K562 (cell line): ENCODE results near the gene CAST. TPM values are rescaled to one million over a fixed set of nuclear protein-coding genes. Genes with fewer than 3 reads are reported as not detected.
A peak's percentile ranks its signal among the peaks of the same experiment; 100 is the strongest.

Experiments used
- ATF1 ChIP-seq, 2 experiments: fragments of 450-650 bp in 1 of 2; IDR thresholded peaks; 2 replicates each; pipeline ENCODE4 v1.6.1; 2016; ENCODE audit warnings: missing compliant biosample characterization in 1 of 2, missing genetic modification characterization in 1 of 2
- BCOR ChIP-seq: fragments of 450-650 bp; IDR thresholded peaks from 2 replicates; pipeline ENCODE4 v1.6.1; 2016
- CC2D1A ChIP-seq: fragments of 450-650 bp; IDR thresholded peaks from 2 replicates; pipeline ENCODE4 v1.6.1; 2017; ENCODE audit warnings: mild to moderate bottlenecking
- EHMT2 ChIP-seq: fragments of 450-650 bp; IDR thresholded peaks from 2 replicates; pipeline ENCODE4 v1.6.1; 2018; ENCODE audit warnings: antibody characterized with exemption
- FOXO4 ChIP-seq: fragments of 450-650 bp; formaldehyde crosslinking; IDR thresholded peaks from 2 replicates; pipeline ENCODE4 v1.4.0; 2020; ENCODE audit warnings: mild to moderate bottlenecking, moderate library complexity
- HDAC1 ChIP-seq, 2 experiments: fragments of 450-650 bp; IDR thresholded peaks; 2 replicates each; pipeline ENCODE4 v1.6.1; 2016 to 2017; ENCODE audit warnings: inconsistent platforms in 1 of 2, mild to moderate bottlenecking in 1 of 2, moderate library complexity in 1 of 2
- HIVEP1 ChIP-seq: fragments of 250-450 bp; sonication (Bioruptor Pico); IDR thresholded peaks from 2 replicates; pipeline ENCODE4 v1.4.0; 2020; ENCODE audit warnings: mild to moderate bottlenecking
- HLTF ChIP-seq: fragments of 450-650 bp; IDR thresholded peaks from 2 replicates; pipeline ENCODE4 v1.6.1; 2016
- MLLT1 ChIP-seq, 2 experiments: fragments of 450-650 bp; IDR thresholded peaks; 2 replicates each; pipeline ENCODE4 v1.6.1; 2016
- NONO ChIP-seq, 2 experiments: fragments of 200-400 bp in 1 of 2; fragments of 450-650 bp in 1 of 2; formaldehyde crosslinking in 1 of 2; IDR thresholded peaks; 2 replicates each; pipeline ENCODE4 v1.6.1; 2017; ENCODE audit warnings: low read depth in 2 of 2, mild to moderate bottlenecking in 2 of 2, moderate library complexity in 2 of 2, low read length in 1 of 2
- NR0B1 ChIP-seq: fragments of 450-650 bp; IDR thresholded peaks from one replicate; pipeline ENCODE4 v1.6.1; 2018; ENCODE audit warnings: mild to moderate bottlenecking, moderate library complexity; ENCODE audit not compliant: partially characterized antibody
- PHB ChIP-seq: fragments of 250-450 bp; sonication (Bioruptor Pico); IDR thresholded peaks from 2 replicates; pipeline ENCODE4 v1.5.0; 2021
- RBM15 ChIP-seq: fragments of 200-400 bp; formaldehyde crosslinking; IDR thresholded peaks from 2 replicates; pipeline ENCODE4 v1.6.1; 2018; ENCODE audit warnings: mild to moderate bottlenecking, low read length, moderate library complexity; ENCODE audit not compliant: insufficient read depth
- SMARCC2 ChIP-seq: fragments of 450-650 bp; IDR thresholded peaks from 2 replicates; pipeline ENCODE4 v1.6.1; 2017; ENCODE audit warnings: antibody characterized with exemption, moderate library complexity, mild to moderate bottlenecking, low read depth
- SREBF1 ChIP-seq: fragments of 150-350 bp; IDR thresholded peaks from 2 replicates; pipeline ENCODE4 v1.6.1; 2014; ENCODE audit warnings: antibody characterized with exemption, low read depth, low read length, borderline replicate concordance
- SRSF3 ChIP-seq: fragments of 200-400 bp; formaldehyde crosslinking; IDR thresholded peaks from 2 replicates; pipeline ENCODE4 v1.6.1; 2016; ENCODE audit warnings: mild to moderate bottlenecking, low read length, moderate library complexity; ENCODE audit not compliant: insufficient read depth
- STAT5B ChIP-seq: fragments of 250-450 bp; sonication (Bioruptor Pico); IDR thresholded peaks from 2 replicates; pipeline ENCODE4 v1.8.0; 2021; ENCODE audit warnings: mild to moderate bottlenecking, inconsistent platforms
- SUPT5H ChIP-seq: fragments of 450-650 bp; IDR thresholded peaks from 2 replicates; pipeline ENCODE4 v1.6.1; 2016
- USF2 ChIP-seq: sonication (generic); formaldehyde crosslinking; IDR thresholded peaks from 2 replicates; pipeline ENCODE4 v1.5.0; 2020; ENCODE audit warnings: missing genetic modification reagents
- XRCC3 ChIP-seq: fragments of 450-650 bp; IDR thresholded peaks from 2 replicates; pipeline ENCODE4 v1.6.1; 2017; ENCODE audit warnings: mild to moderate bottlenecking, moderate library complexity
- polyA plus RNA-seq, 8 experiments: library from polyadenylated mRNA; depleted of rRNA in 4 of 8; stranded (reverse) in 5 of 8; unstranded in 3 of 8; fragments of >200 nt; fragmentation: Nextera tagmentation in 2 of 8; fragmentation: Illumina TruSeq in 1 of 8; extraction: Ambion mirVana in 2 of 8; extraction: Trizol in 1 of 8; gene quantifications; 2 replicates each; pipeline versions ENCODE4 v1.2.1 to v1.2.3, GENCODE V29; 2011 to 2014; ENCODE audit warnings: inconsistent platforms in 1 of 8, missing spikeins in 1 of 8
- total RNA-seq, 7 experiments: library from RNA; depleted of rRNA in 6 of 7; stranded (reverse); fragments of >200 nt in 6 of 7; fragmentation: Illumina TruSeq in 2 of 7; extraction: Trizol in 2 of 7; gene quantifications; 2 replicates each; pipeline versions ENCODE4 v1.2.1 to v1.2.3, GENCODE V29; 2011 to 2021; ENCODE audit warnings: low replicate concordance in 1 of 7
- TF ChIP-seq, protein P1 (sequence below), 2 experiments: fragments of 450-650 bp; conservative IDR thresholded peaks; 2 replicates each; pipeline ENCODE4 v1.6.1; 2017; ENCODE audit warnings: mild to moderate bottlenecking in 2 of 2, moderate library complexity in 2 of 2

CAST gene
- total and polyA plus RNA-seq, 9 of the 15 experiments (the other 6 are each of a cell fraction or from before 2014, with no cell fraction given) = 55.5 to 136 (median 86.1) TPM

GRCh38 chr5:96743065-96743768, 81.0 kb downstream of the CAST start (continued):
- no peak for TF ChIP-seq CC2D1A
- no peak for TF ChIP-seq PHB (CRISPR knock-in tag)
- TF ChIP-seq SMARCC2 = peak; percentile 36; the same call in 1 of the 2 replicates
- TF ChIP-seq MLLT1 (IDR thresholded peaks at IDR 0.05) = no peak
- TF ChIP-seq SRSF3 = no peak
- TF ChIP-seq FOXO4 (CRISPR knock-in tag) = no peak
- TF ChIP-seq SUPT5H = 0 out of 2 replicates have a peak, but pooled peaks have one; percentile 21
- 0 out of 2 replicates have a peak, but pooled peaks have one; percentile 12 for TF ChIP-seq EHMT2
- TF ChIP-seq ATF1 (CRISPR knock-in tag; IDR thresholded peaks at IDR 0.05) = no peak
- TF ChIP-seq ATF1 (tag; IDR thresholded peaks at IDR 0.05) = peak; percentile 55
- TF ChIP-seq HIVEP1 (CRISPR knock-in tag) = no peak
- TF ChIP-seq SREBF1 = no peak
- TF ChIP-seq NONO (IDR thresholded peaks at IDR 0.05; ENCODE audit: low read depth in 2 of 2, low read length in 1 of 2) = no peak
- peak in 1 of 2 experiments; percentile 43; a peak in 1 of 4 replicates for TF ChIP-seq HDAC1 (IDR thresholded peaks at IDR 0.05)
- TF ChIP-seq NR0B1 = no peak
- no peak for TF ChIP-seq USF2 (CRISPR knock-in tag)
- no peak for TF ChIP-seq XRCC3
- TF ChIP-seq, protein P1, sequence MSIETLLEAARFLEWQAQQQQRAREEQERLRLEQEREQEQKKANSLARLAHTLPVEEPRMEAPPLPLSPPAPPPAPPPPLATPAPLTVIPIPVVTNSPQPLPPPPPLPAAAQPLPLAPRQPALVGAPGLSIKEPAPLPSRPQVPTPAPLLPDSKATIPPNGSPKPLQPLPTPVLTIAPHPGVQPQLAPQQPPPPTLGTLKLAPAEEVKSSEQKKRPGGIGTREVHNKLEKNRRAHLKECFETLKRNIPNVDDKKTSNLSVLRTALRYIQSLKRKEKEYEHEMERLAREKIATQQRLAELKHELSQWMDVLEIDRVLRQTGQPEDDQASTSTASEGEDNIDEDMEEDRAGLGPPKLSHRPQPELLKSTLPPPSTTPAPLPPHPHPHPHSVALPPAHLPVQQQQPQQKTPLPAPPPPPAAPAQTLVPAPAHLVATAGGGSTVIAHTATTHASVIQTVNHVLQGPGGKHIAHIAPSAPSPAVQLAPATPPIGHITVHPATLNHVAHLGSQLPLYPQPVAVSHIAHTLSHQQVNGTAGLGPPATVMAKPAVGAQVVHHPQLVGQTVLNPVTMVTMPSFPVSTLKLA (conservative IDR thresholded peaks at IDR 0.05) = peak in 1 of 2 experiments; percentile 42; a peak in 1 of 4 replicates
- no peak for TF ChIP-seq HLTF
- no peak for TF ChIP-seq BCOR
- no peak for TF ChIP-seq RBM15
- no peak for TF ChIP-seq STAT5B (CRISPR knock-in tag)
